DOHH2 (cell line): ENCODE results near the gene SPINDOC.
A peak's percentile ranks its signal among the peaks of the same experiment; 100 is the strongest.
"Not testable (repeated sequence)": the region's sequence is repeated elsewhere in the genome, so short reads cannot be mapped to it uniquely, and the experiment has no call there.

Experiments used
- H3F3A ChIP-seq: fragments of 200-600 bp; sonication (generic), shearing (Covaris generic); 2 replicates; pipeline ENCODE4 v1.6.0; 2016; ENCODE audit warnings: antibody characterized with exemption, mild to moderate bottlenecking; ENCODE audit not compliant: control insufficient read depth, insufficient read depth
- H3K27ac ChIP-seq: fragments of 200-600 bp; sonication (generic); 2 replicates; pipeline ENCODE4 v1.5.1; 2014; ENCODE audit warnings: low read depth, mild to moderate bottlenecking, low read length, moderate library complexity
- H3K27me3 ChIP-seq: fragments of 200-600 bp; sonication (generic); 2 replicates; pipeline ENCODE4 v1.6.1; 2014; ENCODE audit warnings: mild to moderate bottlenecking, low read length, mixed read lengths; ENCODE audit not compliant: control insufficient read depth
- H3K36me3 ChIP-seq: fragments of 200-600 bp; sonication (generic); 2 replicates; pipeline ENCODE4 v1.6.1; 2014; ENCODE audit warnings: mild to moderate bottlenecking, low read length, moderate library complexity, mixed read lengths; ENCODE audit not compliant: control insufficient read depth
- H3K4me1 ChIP-seq: fragments of 200-600 bp; sonication (generic); 2 replicates; pipeline ENCODE4 v1.6.1; 2014; ENCODE audit warnings: mild to moderate bottlenecking, low read length, mixed read lengths; ENCODE audit not compliant: control insufficient read depth
- H3K4me2 ChIP-seq: fragments of 200-600 bp; sonication (generic); 2 replicates; pipeline ENCODE4 v1.6.0; 2014; ENCODE audit warnings: mild to moderate bottlenecking, low read length, moderate library complexity
- H3K4me3 ChIP-seq: fragments of 200-600 bp; sonication (generic); 2 replicates; pipeline ENCODE4 v1.5.1; 2014; ENCODE audit warnings: mild to moderate bottlenecking, low read length, mixed read lengths
- H3K79me2 ChIP-seq: fragments of 200-600 bp; sonication (generic); 2 replicates; pipeline ENCODE4 v1.6.1; 2014; ENCODE audit warnings: mild to moderate bottlenecking, low read length, mixed read lengths; ENCODE audit not compliant: control insufficient read depth
- H3K9me2 ChIP-seq: fragments of 200-600 bp; sonication (generic); replicated peaks from 2 replicates; pipeline ENCODE4 v1.6.1; 2014; ENCODE audit warnings: mild to moderate bottlenecking, low read length, mixed read lengths; ENCODE audit not compliant: control insufficient read depth
- H3K9me3 ChIP-seq: fragments of 200-600 bp; sonication (generic); 2 replicates; pipeline ENCODE4 v1.6.1; 2014; ENCODE audit warnings: antibody characterized with exemption, low read length, mixed read lengths; ENCODE audit not compliant: control insufficient read depth, insufficient read depth
- H4K20me1 ChIP-seq: fragments of 200-600 bp; sonication (generic); 2 replicates; pipeline ENCODE4 v1.6.0; 2014; ENCODE audit warnings: low read depth, mild to moderate bottlenecking, antibody characterized with exemption, low read length, moderate library complexity; ENCODE audit not compliant: control insufficient read depth, insufficient read depth
- EZH2phosphoT487 ChIP-seq: fragments of 200-600 bp; sonication (generic); IDR thresholded peaks from 2 replicates; pipeline ENCODE4 v1.6.1; 2017; ENCODE audit warnings: borderline replicate concordance, mild to moderate bottlenecking, antibody characterized with exemption, low read length, moderate library complexity, mixed read lengths
- TF ChIP-seq, protein P1 (sequence below): fragments of 200-600 bp; sonication (generic); IDR thresholded peaks from one replicate; pipeline ENCODE4 v1.5.1; 2014; ENCODE audit warnings: antibody characterized with exemption, mild to moderate bottlenecking, low read depth, low read length; ENCODE audit not compliant: poor library complexity, severe bottlenecking

SPINDOC gene

DNA sequence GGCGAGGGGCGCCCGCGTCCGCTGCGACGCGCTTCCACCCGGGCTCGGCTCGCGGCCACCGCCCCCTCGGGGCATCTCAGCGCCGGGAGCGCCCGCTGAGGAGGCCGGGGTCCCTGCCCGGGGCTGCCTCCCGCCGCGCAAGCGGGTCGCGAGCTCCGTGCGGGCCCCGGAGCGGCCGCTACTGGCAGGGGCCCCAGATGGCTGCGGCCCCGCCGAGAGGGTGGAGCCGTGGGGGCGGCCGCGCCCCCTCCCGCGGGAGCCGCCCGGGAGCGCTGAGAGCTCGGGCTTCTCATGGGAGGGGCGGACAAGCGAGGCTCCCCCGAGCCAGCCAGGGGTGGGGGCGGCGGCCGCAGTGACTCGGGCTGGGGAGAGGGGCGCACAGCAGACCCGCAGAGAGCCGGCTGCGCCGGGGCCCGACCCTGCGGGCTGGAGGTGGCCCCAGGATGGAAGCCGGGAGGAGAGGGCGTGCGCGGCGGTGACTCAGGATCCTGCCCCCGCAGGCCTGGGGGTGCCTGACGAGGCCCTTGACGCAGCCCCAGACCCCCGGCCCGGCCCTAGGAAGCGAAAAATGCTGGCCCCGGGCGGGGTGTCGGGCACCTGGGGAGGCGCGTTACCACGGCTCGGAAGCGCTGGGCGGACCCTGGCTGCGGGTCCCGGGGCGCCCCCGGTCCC, 44.1 kb upstream of the SPINDOC start:
- peaks cover 18% of the 10 kb centered on the region for H3K4me1 ChIP-seq

GRCh38 chr11:63769714-63770455, 43.4 kb upstream of the SPINDOC start:
- peaks cover 18% of the 10 kb centered on the region for H3K4me1 ChIP-seq
- no peaks in the 10 kb centered on the region for H3K9me3 ChIP-seq
- peaks cover 13% of the 10 kb centered on the region; the same call in 1 of the 2 replicates for H4K20me1 ChIP-seq
- H3K79me2 ChIP-seq: peaks cover 18% of the 10 kb centered on the region
- TF ChIP-seq EZH2phosphoT487: no peak
- TF ChIP-seq, protein P1, sequence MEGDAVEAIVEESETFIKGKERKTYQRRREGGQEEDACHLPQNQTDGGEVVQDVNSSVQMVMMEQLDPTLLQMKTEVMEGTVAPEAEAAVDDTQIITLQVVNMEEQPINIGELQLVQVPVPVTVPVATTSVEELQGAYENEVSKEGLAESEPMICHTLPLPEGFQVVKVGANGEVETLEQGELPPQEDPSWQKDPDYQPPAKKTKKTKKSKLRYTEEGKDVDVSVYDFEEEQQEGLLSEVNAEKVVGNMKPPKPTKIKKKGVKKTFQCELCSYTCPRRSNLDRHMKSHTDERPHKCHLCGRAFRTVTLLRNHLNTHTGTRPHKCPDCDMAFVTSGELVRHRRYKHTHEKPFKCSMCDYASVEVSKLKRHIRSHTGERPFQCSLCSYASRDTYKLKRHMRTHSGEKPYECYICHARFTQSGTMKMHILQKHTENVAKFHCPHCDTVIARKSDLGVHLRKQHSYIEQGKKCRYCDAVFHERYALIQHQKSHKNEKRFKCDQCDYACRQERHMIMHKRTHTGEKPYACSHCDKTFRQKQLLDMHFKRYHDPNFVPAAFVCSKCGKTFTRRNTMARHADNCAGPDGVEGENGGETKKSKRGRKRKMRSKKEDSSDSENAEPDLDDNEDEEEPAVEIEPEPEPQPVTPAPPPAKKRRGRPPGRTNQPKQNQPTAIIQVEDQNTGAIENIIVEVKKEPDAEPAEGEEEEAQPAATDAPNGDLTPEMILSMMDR: no peak
- peaks cover 4% of the 10 kb centered on the region; the same call in 1 of the 2 replicates for H3K36me3 ChIP-seq
- peaks cover 38% of the 10 kb centered on the region for H3K27me3 ChIP-seq
- peak overlapping the region; percentile 78 for H3K4me3 ChIP-seq
- no peaks in the 10 kb centered on the region for H3K9me2 ChIP-seq
- peak overlapping the region; percentile 84 for H3K4me2 ChIP-seq
- no peak overlapping the region for H3K27ac ChIP-seq
- peaks cover 3% of the 10 kb centered on the region; the same call in 1 of the 2 replicates for H3F3A ChIP-seq

More for the DNA sequence above, 44.1 kb upstream of the SPINDOC start:
- Histone ChIP-seq H3K4me2 (peak overlapping the region; percentile 84), H3K27ac (no peak overlapping the region), H3K79me2 (peaks cover 18% of the 10 kb centered on the region), H3K36me3 (peaks cover 4% of the 10 kb centered on the region; the same call in 1 of the 2 replicates), H3K9me3 (no peaks in the 10 kb centered on the region), H4K20me1 (peaks cover 13% of the 10 kb centered on the region; the same call in 1 of the 2 replicates), H3K9me2 (no peaks in the 10 kb centered on the region), H3K4me3 (peak overlapping the region; percentile 78), H3F3A (peaks cover 3% of the 10 kb centered on the region; the same call in 1 of the 2 replicates), H3K27me3 (peaks cover 38% of the 10 kb centered on the region)
- TF ChIP-seq, protein P1: no peak
- 0 out of 2 replicates have a peak, but pooled peaks have one; percentile 35 for TF ChIP-seq EZH2phosphoT487

- H3K4me2 ChIP-seq: no peak overlapping the region
Measured at GRCh38 chr11:63770763-63771162, 42.5 kb upstream of the SPINDOC start.

DNA sequence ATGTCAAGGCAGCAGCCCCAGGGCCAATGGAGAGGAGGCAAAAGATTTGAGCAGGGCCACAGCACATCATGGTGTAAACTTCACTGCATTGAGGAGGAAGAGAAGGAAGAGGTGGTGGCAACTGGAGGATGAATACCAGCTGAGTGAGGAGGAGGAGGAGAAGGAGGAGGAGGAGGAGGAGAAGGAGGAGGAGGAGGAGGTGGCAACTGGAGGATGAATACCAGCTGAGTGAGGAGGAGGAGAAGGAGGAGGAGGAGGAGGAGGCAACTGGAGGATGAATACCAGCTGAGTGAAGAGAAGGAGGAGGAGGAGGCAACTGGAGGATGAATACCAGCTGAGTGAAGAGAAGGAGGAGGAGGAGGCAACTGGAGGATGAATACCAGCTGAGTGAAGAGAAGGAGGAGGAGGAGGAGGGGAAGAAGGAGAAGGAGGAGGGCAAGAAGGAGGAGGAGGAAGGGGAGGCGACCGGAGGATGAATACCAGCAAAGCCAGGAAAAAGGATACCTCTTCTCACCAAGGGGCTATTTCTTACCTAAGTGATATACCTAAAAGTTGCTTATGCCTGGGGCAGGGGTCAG, 41.4 kb upstream of the SPINDOC start:
- Histone ChIP-seq H3K79me2 (peaks cover 12% of the 10 kb centered on the region), H3K27me3 (peaks cover 38% of the 10 kb centered on the region), H3K4me1 (peaks cover 16% of the 10 kb centered on the region)
- H3K36me3 ChIP-seq, H3K9me2 ChIP-seq, H3K9me3 ChIP-seq, H3K27ac ChIP-seq, H4K20me1 ChIP-seq, H3K4me3 ChIP-seq, H3F3A ChIP-seq, H3K4me2 ChIP-seq: not testable (repeated sequence)

More at GRCh38 chr11:63770763-63771162, 42.5 kb upstream of the SPINDOC start:
- H3F3A ChIP-seq: peaks cover 3% of the 10 kb centered on the region; the same call in 1 of the 2 replicates
- H3K36me3 ChIP-seq: no peaks in the 10 kb centered on the region; the same call in 1 of the 2 replicates
- no peak overlapping the region for H3K27ac ChIP-seq
- H3K9me3 ChIP-seq: no peaks in the 10 kb centered on the region
- H3K4me1 ChIP-seq: peaks cover 18% of the 10 kb centered on the region
- H4K20me1 ChIP-seq: peaks cover 13% of the 10 kb centered on the region; the same call in 1 of the 2 replicates
- no peaks in the 10 kb centered on the region for H3K9me2 ChIP-seq
- TF ChIP-seq EZH2phosphoT487: no peak
- TF ChIP-seq, protein P1: no peak
- peaks cover 38% of the 10 kb centered on the region for H3K27me3 ChIP-seq
- H3K4me3 ChIP-seq: no peak overlapping the region
- peaks cover 18% of the 10 kb centered on the region for H3K79me2 ChIP-seq
